CD8-positive, alpha-beta memory T cell (primary cell): ENCODE results near the gene C12orf57. TPM values are rescaled to one million over a fixed set of nuclear protein-coding genes. Genes with fewer than 3 reads are reported as not detected.

Experiments
- CTCF ChIA-PET: fragments of 350-600 bp; sonication (Branson Sonifier 250); formaldehyde crosslinking; loops from one replicate; lab custom pipeline; 2021; ENCODE audit warnings: antibody characterized with exemption; lab: Charles Lee
- POLR2A ChIA-PET: fragments of 350-600 bp; sonication (Branson Sonifier 250); formaldehyde crosslinking; loops from one replicate; lab custom pipeline; 2021; ENCODE audit warnings: antibody characterized with exemption; lab: Charles Lee
- DNase-seq, 5 donors: peaks; one replicate each; pipeline versions ENCODE4 v3.0.0 to v3.0.0-alpha.2; 2020 to 2022; ENCODE audit warnings: mixed read lengths in 1 of 5
- H3K27ac ChIP-seq: one replicate; pipeline ENCODE4 v1.7.0; 2013; ENCODE audit warnings: low read depth, mild to moderate bottlenecking, low read length, moderate library complexity
- H3K27me3 ChIP-seq: 2 replicates; pipeline ENCODE4 v1.7.0; 2013; ENCODE audit warnings: low read length, mild to moderate bottlenecking; ENCODE audit not compliant: insufficient read depth, poor library complexity, severe bottlenecking
- H3K36me3 ChIP-seq: 2 replicates; pipeline ENCODE4 v1.7.0; 2013; ENCODE audit warnings: mild to moderate bottlenecking, low read length, moderate library complexity; ENCODE audit not compliant: insufficient read depth
- H3K4me1 ChIP-seq: 2 replicates; pipeline ENCODE4 v1.7.0; 2013; ENCODE audit warnings: mild to moderate bottlenecking, low read length, moderate library complexity; ENCODE audit not compliant: insufficient read depth
- H3K4me3 ChIP-seq: 2 replicates; pipeline ENCODE4 v1.7.0; 2013; ENCODE audit warnings: mild to moderate bottlenecking, low read length
- H3K9me3 ChIP-seq: 2 replicates; pipeline ENCODE4 v1.7.0; 2013; ENCODE audit warnings: mild to moderate bottlenecking, low read length
- H3K27ac Mint-ChIP-seq, 8 donors: one replicate each; pipeline ENCODE4 v1.8.0; 2020 to 2021; ENCODE audit warnings: mixed read lengths in 8 of 8, mild to moderate bottlenecking in 6 of 8, inconsistent platforms in 3 of 8, moderate library complexity in 3 of 8
- H3K27me3 Mint-ChIP-seq, 2 donors: one replicate each; pipeline ENCODE4 v1.8.0; 2020 to 2021; ENCODE audit warnings: mixed read lengths in 2 of 2, mild to moderate bottlenecking in 1 of 2, moderate library complexity in 1 of 2
- H3K36me3 Mint-ChIP-seq, 3 donors: one replicate each; pipeline ENCODE4 v1.8.0; 2020 to 2021; ENCODE audit warnings: mixed read lengths in 3 of 3, inconsistent platforms in 1 of 3, mild to moderate bottlenecking in 1 of 3
- H3K4me1 Mint-ChIP-seq, 3 donors: one replicate each; pipeline ENCODE4 v1.8.0; 2020 to 2021; ENCODE audit warnings: mixed read lengths in 3 of 3, inconsistent platforms in 1 of 3, mild to moderate bottlenecking in 1 of 3
- H3K4me3 Mint-ChIP-seq, 7 donors: one replicate each; pipeline ENCODE4 v1.8.0; 2020 to 2021; ENCODE audit warnings: mixed read lengths in 7 of 7, mild to moderate bottlenecking in 6 of 7, moderate library complexity in 4 of 7, inconsistent platforms in 2 of 7
- H3K9me3 Mint-ChIP-seq, 5 donors: one replicate each; pipeline ENCODE4 v1.8.0; 2020 to 2022; ENCODE audit warnings: mixed read lengths in 5 of 5, mild to moderate bottlenecking in 3 of 5, moderate library complexity in 2 of 5, inconsistent platforms in 1 of 5
- polyA plus RNA-seq: library from polyadenylated mRNA; unstranded; fragments of 300-500 nt; fragmentation: Illumina TruSeq; gene quantifications from one replicate; pipeline ENCODE4 v1.2.3, GENCODE V29; 2021
- total RNA-seq, 2 experiments: library from RNA; stranded (reverse); gene quantifications; one replicate each; pipeline ENCODE4 v1.2.3, GENCODE V29; 2021

Gene C12orf57
- total and polyA plus RNA-seq, 3 experiments from 2014 or later, result 259 to 304 (median 297) TPM

- H3K4me3 ChIP-seq, result no peak overlapping the region
- H3K4me3 Mint-ChIP-seq, result no peak overlapping the region
- H3K4me1 Mint-ChIP-seq, result no peaks in the 10 kb centered on the region
- H3K4me1 ChIP-seq, result no peaks in the 10 kb centered on the region
- peaks cover 0 to 86% (median 15%) of the 10 kb centered on the region in 3 donors for H3K36me3 Mint-ChIP-seq
- no peaks in the 10 kb centered on the region for H3K27me3 Mint-ChIP-seq
- ChIA-PET POLR2A (interaction anchor here (0.6 kb wide), 1 partner anchor 21 kb away, joined by 5 read pairs; no protein-coding TSS in a partner anchor), CTCF (no interaction called here)
- H3K9me3 ChIP-seq, result no peaks in the 10 kb centered on the region
- no peak overlapping the region for H3K27ac ChIP-seq
- peak overlapping the region in 3 of 8 donors; percentile 60 to 86 (median 63) for H3K27ac Mint-ChIP-seq
- DNase-seq, result no peak
- H3K27me3 ChIP-seq, result no peaks in the 10 kb centered on the region
- H3K9me3 Mint-ChIP-seq, result no peaks in the 10 kb centered on the region
- H3K36me3 ChIP-seq, result peaks cover 72% of the 10 kb centered on the region
Measured at GRCh38 chr12:6979453-6979852, 35.6 kb downstream of the C12orf57 start.

- Mint-ChIP-seq H3K36me3 (peaks cover 0 to 80% (median 13%) of the 10 kb centered on the region in 3 donors), H3K4me1 (no peaks in the 10 kb centered on the region), H3K27me3 (no peaks in the 10 kb centered on the region), H3K9me3 (no peaks in the 10 kb centered on the region), H3K4me3 (no peak overlapping the region), H3K27ac (peak overlapping the region in 5 of 8 donors; percentile 11 to 54 (median 43))
- Histone ChIP-seq H3K27me3 (no peaks in the 10 kb centered on the region), H3K27ac (no peak overlapping the region), H3K4me3 (no peak overlapping the region), H3K36me3 (peaks cover 65% of the 10 kb centered on the region), H3K9me3 (no peaks in the 10 kb centered on the region), H3K4me1 (no peaks in the 10 kb centered on the region)
- ChIA-PET POLR2A (no interaction called here), CTCF (no interaction called here)
- no peak for DNase-seq
Measured at GRCh38 chr12:6980075-6980474, 36.3 kb downstream of the C12orf57 start.

- Histone ChIP-seq H3K36me3 (peaks cover 59% of the 10 kb centered on the region), H3K4me3 (no peak overlapping the region), H3K4me1 (no peaks in the 10 kb centered on the region), H3K27ac (no peak overlapping the region), H3K9me3 (no peaks in the 10 kb centered on the region), H3K27me3 (no peaks in the 10 kb centered on the region)
- Mint-ChIP-seq H3K9me3 (no peaks in the 10 kb centered on the region), H3K4me3 (no peak overlapping the region), H3K27me3 (no peaks in the 10 kb centered on the region), H3K27ac (peak overlapping the region in 1 of 8 donors; percentile 36), H3K36me3 (peaks cover 0 to 73% (median 11%) of the 10 kb centered on the region in 3 donors), H3K4me1 (no peaks in the 10 kb centered on the region)
- no peak for DNase-seq
- ChIA-PET POLR2A (interaction anchor here (0.5 kb wide), 1 partner anchor 32 kb away, joined by 3 read pairs; no protein-coding TSS in a partner anchor), CTCF (no interaction called here)
Measured at GRCh38 chr12:6980740-6981139, 36.9 kb downstream of the C12orf57 start.

- Histone ChIP-seq H3K4me3 (no peak overlapping the region), H3K9me3 (no peaks in the 10 kb centered on the region), H3K36me3 (peaks cover 54% of the 10 kb centered on the region), H3K27ac (no peak overlapping the region), H3K4me1 (no peaks in the 10 kb centered on the region), H3K27me3 (no peaks in the 10 kb centered on the region)
- POLR2A ChIA-PET, result interaction anchor here (0.5 to 0.6 kb wide), 2 partner anchors 19 to 31 kb away, joined by 3 to 6 read pairs; no protein-coding TSS in a partner anchor
- no peaks in the 10 kb centered on the region for H3K27me3 Mint-ChIP-seq
- no peak for DNase-seq
- H3K27ac Mint-ChIP-seq, result peak overlapping the region in 3 of 8 donors; percentile 18 to 61 (median 35)
- CTCF ChIA-PET, result no interaction called here
- H3K9me3 Mint-ChIP-seq, result no peaks in the 10 kb centered on the region
- no peaks in the 10 kb centered on the region for H3K4me1 Mint-ChIP-seq
- H3K4me3 Mint-ChIP-seq, result no peak overlapping the region
- H3K36me3 Mint-ChIP-seq, result peaks cover 0 to 70% (median 11%) of the 10 kb centered on the region in 3 donors
Measured at GRCh38 chr12:6981152-6982052, 37.6 kb downstream of the C12orf57 start.

- Histone ChIP-seq H3K27me3 (no peaks in the 10 kb centered on the region), H3K36me3 (peaks cover 43% of the 10 kb centered on the region), H3K9me3 (no peaks in the 10 kb centered on the region), H3K4me3 (no peak overlapping the region), H3K27ac (no peak overlapping the region), H3K4me1 (no peaks in the 10 kb centered on the region)
- Mint-ChIP-seq H3K27me3 (no peaks in the 10 kb centered on the region), H3K36me3 (peaks cover 0 to 63% (median 7%) of the 10 kb centered on the region in 3 donors), H3K4me1 (no peaks in the 10 kb centered on the region), H3K4me3 (no peak overlapping the region), H3K27ac (no peak overlapping the region), H3K9me3 (no peaks in the 10 kb centered on the region)
- DNase-seq, result no peak
- CTCF ChIA-PET, result interaction anchor here (1.4 kb wide), 1 partner anchor 45 kb away, joined by 5 read pairs; no protein-coding TSS in a partner anchor
- POLR2A ChIA-PET, result no interaction called here
Measured at GRCh38 chr12:6982532-6982931, 38.7 kb downstream of the C12orf57 start.

- DNase-seq, result no peak
- ChIA-PET CTCF (no interaction called here), POLR2A (no interaction called here)
- Mint-ChIP-seq H3K27ac (no peak overlapping the region), H3K9me3 (no peaks in the 10 kb centered on the region), H3K36me3 (peaks cover 0 to 43% (median 5%) of the 10 kb centered on the region in 3 donors), H3K4me1 (no peaks in the 10 kb centered on the region), H3K27me3 (no peaks in the 10 kb centered on the region), H3K4me3 (no peak overlapping the region)
- H3K4me1 ChIP-seq, result no peaks in the 10 kb centered on the region
- H3K36me3 ChIP-seq, result peaks cover 14% of the 10 kb centered on the region
- H3K27me3 ChIP-seq, result no peaks in the 10 kb centered on the region
- no peak overlapping the region for H3K4me3 ChIP-seq
- H3K9me3 ChIP-seq, result no peaks in the 10 kb centered on the region
- H3K27ac ChIP-seq, result no peak overlapping the region
Measured at GRCh38 chr12:6987956-6988553, 44.2 kb downstream of the C12orf57 start.
